GM19351 (cell line): ENCODE results near the gene TGM2.
"Not testable (repeated sequence)": the region's sequence is repeated elsewhere in the genome, so short reads cannot be mapped to it uniquely, and the experiment has no call there.

Experiments
- ATAC-seq: cut with Tn5 transposase; IDR thresholded peaks from one replicate; pipeline ENCODE4 v1.9.1; 2021; ENCODE audit warnings: mild to moderate bottlenecking, moderate library complexity; ENCODE audit not compliant: unreplicated experiment

TGM2 gene

GRCh38 chr20:38119446-38119845 lies 45.6 kb downstream of the TGM2 start:
- ATAC-seq, result no peak

- no peak for ATAC-seq
Observed at GRCh38 chr20:38117635-38118034, 47.4 kb downstream of the TGM2 start.

GRCh38 chr20:38117205-38117604 lies 47.9 kb downstream of the TGM2 start:
- no peak for ATAC-seq

GRCh38 chr20:38116409-38117165 lies 48.5 kb downstream of the TGM2 start:
- ATAC-seq, result no peak

- no peak for ATAC-seq
Observed at GRCh38 chr20:38115896-38116295, 49.2 kb downstream of the TGM2 start.

GRCh38 chr20:38115205-38115604 lies 49.9 kb downstream of the TGM2 start:
- no peak for ATAC-seq

GRCh38 chr20:38114353-38114791 lies 50.7 kb downstream of the TGM2 start:
- no peak for ATAC-seq

GRCh38 chr20:38113401-38114325 lies 51.4 kb downstream of the TGM2 start:
- ATAC-seq, result no peak

GRCh38 chr20:38112930-38113294 lies 52.2 kb downstream of the TGM2 start:
- no peak for ATAC-seq

GRCh38 chr20:38112261-38112929 lies 52.7 kb downstream of the TGM2 start:
- no peak for ATAC-seq

- no peak for ATAC-seq
Observed at GRCh38 chr20:38111366-38112232, 53.5 kb downstream of the TGM2 start.

GRCh38 chr20:38110525-38111178 lies 54.4 kb downstream of the TGM2 start:
- ATAC-seq, result no peak

- ATAC-seq, result no peak
Observed at GRCh38 chr20:38109591-38110524, 55.2 kb downstream of the TGM2 start.

GRCh38 chr20:38108986-38109541 lies 56.0 kb downstream of the TGM2 start:
- ATAC-seq, result no peak

GRCh38 chr20:38108438-38108985 lies 56.6 kb downstream of the TGM2 start:
- ATAC-seq, result no peak

GRCh38 chr20:38107916-38108315 lies 57.2 kb downstream of the TGM2 start:
- ATAC-seq, result not testable (repeated sequence)

GRCh38 chr20:38107386-38107785 lies 57.7 kb downstream of the TGM2 start:
- not testable (repeated sequence) for ATAC-seq

- no peak for ATAC-seq
Observed at GRCh38 chr20:38106461-38106860, 58.6 kb downstream of the TGM2 start.
